Kidney tubule cell (primary cell): ENCODE data around the gene COMP.
A peak's percentile ranks its signal among the peaks of the same experiment; 100 is the strongest.

Source experiments
- DNase-seq: peaks from one replicate; pipeline ENCODE4 v3.0.0-alpha.2; 2018; ENCODE audit warnings: low spot score

Gene COMP

DNA sequence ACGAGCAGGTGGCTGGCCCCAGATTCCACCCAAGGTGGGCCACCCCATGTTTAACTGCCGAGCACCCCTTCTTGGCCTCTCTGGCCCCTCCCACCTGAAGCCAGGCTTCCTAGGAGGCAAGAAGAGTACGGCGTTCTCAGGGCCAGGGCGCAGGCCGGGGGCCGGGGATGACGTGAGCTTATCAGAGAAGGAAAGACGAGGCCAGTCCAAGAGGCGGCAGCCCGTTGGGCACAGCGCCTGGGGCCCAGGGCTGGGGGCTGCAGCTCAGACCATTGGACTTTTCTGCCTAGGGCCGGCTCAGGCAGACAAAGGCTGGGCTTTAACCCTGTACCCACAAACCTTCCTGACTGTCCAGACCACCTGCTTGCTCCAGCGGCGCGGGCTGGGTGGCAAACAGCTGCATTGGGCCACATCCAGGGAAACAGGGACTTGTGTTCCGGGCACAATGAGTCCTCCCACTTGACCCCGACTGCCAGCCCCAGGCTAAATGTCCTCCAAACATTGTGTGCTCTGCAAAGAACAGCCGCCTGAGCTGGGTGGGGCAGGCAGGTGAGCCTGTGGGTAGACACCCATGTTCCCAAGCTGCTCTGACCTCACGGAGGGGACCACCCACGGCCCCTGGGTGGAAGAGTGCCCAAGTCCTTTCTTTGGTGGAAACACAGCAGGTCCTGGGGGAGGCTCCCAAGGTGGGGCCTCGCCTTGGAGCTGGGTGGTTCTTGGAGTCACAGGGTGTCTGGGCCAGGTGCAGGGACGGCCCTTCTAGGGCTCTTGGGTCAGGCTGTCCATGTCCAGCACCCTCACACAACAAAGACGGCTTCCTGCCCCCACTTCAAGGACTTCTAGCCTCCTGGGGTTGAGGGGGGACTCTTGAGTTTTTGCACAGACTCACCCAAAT lies 21.9 kb downstream of the COMP start:
- no peak for DNase-seq

DNA sequence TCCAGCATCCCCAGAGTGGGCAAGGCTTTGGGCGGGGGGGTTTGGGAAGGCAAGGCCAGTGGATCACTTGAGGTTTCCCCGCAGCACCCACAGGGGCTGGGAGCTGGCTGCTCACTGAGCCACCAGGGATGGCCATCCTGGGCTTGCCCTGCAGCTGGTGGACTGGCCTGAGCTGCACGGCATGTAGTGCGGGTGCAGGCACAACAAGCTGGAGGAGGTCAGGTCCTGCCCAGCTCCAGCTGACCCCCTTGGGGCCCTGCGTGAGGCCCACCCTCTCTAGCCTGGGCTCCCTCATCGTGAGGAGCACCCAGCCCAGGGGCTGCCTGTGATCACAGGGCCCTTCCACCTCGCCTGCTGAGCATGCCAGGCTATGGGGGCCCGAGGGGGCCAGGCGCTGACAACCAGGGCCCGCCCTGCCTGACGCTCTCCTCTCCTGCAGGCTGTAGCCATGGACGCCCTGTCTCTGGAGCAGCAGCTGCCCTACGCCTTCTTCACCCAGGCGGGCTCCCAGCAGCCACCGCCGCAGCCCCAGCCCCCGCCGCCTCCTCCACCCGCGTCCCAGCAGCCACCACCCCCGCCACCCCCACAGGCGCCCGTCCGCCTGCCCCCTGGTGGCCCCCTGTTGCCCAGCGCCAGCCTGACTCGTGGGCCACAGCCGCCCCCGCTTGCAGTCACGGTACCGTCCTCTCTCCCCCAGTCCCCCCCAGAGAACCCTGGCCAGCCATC lies 22.9 kb downstream of the COMP start:
- no peak for DNase-seq

DNA sequence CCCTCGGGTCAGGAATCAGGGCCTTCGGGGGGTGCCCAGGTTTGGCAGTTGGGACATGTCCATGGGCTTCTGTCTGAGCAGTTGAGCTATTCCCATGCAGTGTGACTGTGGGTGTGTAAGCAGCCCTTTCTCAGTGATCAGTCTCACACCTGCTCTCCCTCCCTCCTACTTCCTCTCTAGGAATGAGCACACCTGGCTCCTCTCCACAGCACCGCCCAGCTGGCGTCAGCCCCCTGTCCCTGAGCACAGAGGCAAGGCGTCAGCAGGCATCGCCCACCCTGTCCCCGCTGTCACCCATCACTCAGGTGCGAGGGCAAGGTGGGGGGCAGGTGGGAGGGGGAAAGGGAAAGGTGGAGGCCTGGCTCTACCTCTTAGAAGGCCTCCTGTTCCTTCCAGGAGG lies 25.9 kb downstream of the COMP start:
- no peak for DNase-seq

DNA sequence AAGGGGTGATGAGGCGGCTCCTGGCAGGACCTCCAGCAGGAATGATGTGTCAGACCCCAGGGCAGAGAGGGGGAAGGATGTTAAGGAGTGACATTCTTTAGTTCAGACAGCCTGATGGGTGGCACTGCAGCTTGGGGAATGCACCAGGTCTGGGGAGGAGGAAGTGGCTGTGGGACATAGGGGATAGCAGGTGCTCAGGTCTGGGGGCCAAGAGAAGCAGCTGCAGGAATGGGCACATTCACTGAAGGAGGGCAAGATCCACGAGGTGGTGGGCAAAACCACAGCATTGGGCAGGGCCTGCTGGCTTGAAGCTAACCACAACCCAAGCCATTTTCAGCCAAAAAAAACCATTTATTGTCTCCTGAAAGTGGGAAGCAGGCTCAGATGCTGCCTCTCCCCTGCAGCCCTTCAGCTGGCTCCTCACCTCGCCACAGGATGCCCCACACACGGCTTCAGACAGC lies 26.5 kb downstream of the COMP start:
- DNase-seq: peak; percentile 75

DNA sequence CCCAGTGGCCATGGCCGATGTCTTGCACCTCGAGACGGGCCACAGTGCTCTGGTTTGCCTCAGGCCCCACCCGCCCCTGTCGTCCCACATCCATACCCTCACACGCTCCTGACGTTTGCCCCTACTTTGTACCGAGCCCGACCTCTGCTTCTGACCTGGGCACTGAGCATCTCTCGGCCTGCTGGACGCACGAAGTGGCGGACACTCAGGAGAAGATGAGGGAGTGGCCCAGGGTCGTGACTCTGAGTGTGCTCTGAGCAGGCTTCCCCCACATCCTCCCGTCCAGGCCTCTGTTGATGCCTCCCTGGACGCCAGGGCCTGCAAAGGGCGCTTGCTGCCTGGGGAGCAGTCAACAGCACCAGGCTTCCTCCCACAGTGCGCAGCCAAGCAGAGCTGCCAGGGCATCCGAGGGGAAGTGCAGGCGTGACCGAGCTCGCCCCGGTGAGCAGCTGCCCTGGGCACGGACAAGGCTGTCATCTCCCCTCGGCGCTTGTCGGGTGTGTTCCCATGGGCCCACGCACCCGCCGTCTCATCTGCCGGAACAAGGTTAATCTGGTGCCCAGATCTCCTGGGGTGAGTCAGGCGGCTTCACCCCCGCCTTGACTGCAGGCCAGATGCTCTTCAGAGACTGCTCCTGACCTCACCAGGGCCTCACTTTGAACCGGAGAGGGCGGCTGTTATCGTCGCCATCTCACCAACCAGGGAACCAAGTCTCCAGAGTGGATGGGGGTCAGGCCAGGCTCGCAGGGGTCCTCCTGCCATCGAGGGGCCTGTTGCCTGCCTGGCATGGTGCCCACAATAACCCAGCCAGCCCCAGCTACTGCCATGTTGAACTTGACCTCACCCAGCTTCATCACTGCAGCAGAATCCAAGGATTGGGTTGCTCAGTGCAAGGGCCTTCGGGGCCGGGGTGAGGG lies 27.2 kb downstream of the COMP start:
- peak; percentile 97 for DNase-seq

DNA sequence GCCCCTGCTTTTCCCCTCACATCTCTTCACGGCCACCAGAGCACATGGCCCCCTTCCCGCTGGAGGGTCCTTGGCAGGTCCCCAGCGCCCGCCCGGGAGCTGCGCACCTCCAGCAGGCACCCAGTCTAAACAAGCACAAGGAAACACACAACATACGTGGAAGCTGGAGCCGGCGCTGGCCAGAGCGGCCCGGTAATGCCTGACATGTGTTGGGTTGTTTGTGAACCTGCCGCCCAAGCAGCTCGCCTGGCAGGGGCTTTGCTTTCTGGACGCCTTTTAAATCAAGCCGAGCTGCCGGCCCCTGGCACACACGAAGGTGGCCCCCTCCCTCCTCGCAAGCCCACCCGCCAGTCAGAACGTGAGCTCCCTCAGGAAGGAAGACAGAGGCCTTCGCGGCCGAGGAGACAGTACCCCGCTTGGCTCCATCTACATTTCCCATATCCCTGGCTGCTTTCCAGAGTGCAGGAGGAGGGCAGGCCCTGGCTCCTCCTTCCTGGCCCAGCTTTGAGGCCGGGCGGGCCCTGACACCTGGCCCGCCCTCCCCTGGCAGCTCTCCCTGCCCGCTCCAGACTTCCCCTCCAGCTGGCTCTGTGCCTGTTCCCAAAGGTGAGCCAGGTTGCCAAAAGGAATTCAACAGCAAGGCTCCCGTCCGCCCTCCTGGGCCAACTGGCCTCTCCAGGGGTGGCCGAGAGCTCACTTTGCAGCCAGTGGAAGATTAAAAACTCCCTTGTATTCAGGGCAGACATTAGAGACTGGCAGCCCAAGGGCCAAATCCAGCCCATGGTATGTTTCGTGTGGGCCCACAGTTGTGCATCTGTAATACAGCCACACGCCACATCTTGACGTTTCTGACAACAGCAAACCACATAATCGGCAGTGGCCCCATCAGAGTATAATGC lies 28.7 kb downstream of the COMP start:
- peak; percentile 88 for DNase-seq

DNA sequence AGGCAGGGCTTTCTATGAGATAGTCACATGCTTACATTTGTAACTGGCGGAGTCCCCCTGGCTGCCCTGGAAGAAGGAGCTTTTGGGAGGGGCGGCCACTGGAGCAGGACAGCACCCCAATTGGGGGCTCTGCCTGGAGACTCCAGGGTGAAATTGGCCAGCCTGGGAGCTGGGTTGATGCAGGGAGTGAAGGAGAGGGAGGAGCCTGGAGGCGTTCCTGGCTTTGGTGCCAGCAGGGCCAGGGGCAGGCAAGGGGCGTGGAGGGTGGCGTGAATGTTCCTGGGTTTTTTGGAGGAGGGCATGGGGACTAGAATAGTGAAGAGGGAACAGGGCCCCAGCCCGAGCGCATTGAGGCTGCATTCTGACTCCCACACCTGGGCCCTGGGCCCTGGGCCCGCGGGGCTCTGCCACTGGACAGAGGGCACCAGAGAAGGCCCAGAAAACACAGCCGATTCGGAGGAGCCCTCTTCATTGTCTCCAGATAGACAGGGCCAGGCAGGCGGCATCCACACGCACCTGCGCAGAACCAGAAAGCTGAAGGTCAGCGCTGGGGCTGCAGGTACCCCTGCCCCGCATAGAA lies 29.5 kb downstream of the COMP start:
- no peak for DNase-seq

DNA sequence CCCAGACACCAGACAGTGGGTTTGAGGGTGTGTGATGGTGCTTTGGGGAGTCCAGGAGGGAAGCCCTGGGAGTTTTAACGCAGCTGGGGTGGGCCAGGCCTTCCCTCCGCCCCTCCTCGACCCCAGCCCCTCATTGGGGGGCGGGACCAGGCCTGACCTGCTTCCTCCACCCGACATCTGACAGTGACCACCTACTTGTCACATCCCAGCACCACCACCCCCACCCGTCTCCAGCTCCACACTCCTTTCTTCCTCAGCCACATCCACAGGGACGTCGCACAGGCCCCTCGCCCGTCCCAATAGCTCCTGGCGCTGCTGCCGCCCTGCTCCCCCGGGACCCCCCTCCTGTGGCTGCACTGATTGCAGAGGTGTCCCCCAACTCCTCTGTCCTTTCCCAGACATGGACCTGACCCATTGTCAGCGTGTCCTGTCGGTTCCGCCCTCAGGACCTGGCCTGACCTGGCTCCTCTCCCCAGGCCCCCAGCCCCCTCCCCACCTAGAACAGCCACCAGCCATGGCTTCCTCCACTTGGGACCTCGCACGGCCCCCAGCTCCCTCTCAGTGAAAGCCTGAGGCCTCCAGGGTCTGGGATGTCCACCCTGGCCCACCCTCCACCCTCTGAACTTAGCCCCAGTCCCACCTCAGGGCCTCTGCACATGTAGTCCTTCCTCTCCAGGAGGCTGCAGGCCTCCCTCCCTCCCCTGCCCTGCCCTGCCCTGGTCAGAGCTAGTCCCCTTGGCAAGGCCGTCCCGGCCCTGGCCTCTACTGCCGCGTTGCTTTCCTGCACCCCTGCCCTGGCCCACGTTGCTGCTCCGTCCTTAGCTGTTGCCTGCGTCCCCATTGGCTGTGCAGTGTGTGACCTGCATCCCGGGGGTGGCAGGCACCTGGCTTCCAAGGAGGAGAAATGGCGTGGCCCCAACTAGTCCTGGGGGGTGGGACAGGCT lies 30.4 kb downstream of the COMP start:
- no peak for DNase-seq

DNA sequence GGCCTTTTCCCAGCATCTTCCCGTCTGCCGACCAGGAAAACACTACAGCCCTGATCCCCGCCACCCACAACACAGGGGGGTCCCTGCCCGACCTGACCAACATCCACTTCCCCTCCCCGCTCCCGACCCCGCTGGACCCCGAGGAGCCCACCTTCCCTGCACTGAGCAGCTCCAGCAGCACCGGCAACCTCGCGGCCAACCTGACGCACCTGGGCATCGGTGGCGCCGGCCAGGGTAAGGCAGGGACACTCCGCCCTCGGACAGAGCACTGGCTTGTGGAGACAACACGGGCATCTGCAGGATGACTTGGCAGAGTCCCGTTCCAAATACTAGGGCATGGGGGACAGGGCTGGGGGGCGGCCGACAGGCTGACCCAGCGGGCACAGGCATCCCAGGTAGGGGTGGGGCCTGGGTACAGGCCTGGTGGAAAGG lies 31.1 kb downstream of the COMP start:
- no peak for DNase-seq

DNA sequence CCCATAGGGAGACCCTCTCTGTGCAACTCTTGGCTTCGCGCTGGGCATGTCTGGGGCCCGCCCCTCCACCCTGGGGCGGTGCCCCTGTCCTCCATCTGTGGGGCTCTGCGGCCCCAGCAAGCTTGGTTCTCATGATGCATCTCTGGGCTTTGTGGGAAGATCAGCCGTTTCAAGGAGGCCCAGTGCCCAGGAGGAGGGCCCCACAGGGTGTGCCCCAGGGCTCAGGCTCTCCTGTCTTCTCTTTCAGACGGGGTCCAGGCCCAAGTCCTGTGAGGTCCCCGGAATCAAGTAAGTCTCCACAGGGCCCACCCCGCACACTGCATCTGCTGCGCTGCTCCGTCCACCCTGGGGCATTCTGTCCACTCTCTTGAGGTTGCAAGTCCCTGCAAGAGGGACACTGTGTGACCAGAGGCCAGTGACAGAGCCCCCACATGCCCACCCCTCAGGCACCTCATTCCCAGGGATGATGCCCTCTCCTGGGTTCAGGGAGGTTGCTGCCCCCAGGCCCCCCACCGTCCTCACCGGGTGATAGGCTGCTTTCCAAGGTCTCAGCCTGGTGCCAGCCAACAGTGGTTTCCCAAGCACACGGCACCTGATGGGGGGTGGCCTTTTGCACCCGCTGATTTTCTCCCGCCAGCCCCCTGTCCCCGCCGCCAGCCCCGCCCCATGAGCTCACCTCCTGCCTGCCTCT lies 31.7 kb downstream of the COMP start:
- DNase-seq: no peak

DNA sequence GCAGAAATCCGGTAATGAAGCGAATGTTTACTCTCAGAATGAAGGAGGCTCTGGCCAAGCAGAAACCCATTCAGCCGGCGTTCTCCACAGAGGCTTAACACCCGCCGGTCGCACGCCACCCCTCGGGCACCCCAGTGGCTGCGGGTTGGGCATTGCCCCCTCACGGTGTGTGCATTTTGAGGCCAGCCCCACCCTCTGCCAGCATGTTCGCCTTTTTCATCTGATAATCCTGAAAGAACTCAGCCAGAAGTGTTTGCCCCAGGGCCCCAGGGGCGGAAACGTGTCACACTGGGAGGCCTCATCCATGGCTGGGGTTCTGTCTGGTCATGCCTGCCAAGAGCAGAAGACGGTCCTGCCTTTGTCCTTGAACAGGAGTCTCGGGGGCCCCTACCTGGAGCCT lies 34.2 kb downstream of the COMP start:
- no peak for DNase-seq

DNA sequence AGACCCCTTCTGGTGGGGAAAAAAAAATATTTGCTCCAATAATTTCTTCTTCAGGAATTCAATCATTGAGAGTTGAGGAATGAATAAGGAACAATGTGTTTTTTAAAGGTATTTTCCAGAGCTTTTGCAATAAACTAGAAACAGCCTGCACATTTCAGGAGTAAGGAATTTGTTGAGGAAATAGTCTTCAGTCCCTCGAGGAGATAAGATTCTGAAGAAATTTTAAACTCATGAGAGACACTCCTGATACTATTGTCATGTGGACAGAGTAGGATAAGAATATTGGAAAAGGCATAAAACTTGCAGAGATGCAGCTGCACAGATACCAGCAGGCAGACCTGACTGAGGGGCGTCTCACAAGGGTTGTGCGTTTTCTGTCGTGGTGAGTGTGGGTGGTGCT lies 36.6 kb downstream of the COMP start:
- DNase-seq: no peak

DNA sequence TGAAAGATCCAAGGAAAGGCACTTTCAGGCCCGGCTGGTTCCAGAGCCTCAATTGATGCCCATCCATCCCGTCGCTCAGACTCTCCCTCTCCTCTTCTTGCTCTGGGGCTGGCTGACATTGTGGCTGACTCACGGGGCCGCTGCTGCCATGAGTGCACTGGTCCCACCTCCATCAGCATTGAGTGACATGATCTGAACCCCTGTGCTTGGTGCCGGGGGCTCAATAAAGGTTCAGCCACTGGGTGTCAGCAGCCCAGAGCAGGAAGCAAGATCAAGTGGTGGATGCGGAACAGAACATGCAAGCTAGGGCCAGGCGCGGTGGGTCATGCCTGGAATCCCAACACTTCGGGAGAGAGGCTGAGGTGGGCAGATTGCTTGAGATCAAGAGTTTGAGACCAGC lies 39.5 kb downstream of the COMP start:
- no peak for DNase-seq

DNA sequence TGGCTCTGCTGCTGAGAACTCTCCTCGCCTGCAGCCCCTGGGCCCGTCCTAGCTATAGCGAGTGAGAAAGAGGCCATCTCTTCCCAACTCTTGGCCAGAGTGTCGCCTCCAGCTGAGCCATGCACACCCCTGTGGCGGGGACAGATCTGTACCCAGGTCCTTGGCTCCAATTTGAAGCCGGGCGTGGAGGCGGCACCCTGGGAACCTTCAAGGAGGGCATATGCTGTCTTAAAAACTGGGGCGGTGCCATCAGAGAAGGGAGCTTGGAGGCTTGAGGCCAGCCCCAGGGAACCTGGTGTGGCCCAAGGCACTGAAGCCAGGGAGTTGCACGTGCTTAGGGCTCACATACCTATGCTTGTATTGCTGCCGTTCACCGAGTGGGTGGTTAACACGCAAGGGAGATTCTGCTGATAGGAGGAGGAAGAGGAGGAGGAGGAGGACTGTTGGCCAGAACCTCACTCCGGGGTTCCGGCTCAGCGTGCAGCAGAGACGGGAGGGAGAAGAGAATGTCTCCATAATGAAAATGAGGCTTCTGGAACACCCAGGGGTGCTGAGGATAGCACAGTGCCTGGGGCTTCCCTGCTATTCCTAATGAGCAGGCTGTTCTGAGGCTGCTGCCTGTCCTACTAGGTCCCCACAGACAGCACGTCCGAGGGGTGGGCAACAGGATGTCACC lies 40.7 kb downstream of the COMP start:
- DNase-seq: no peak

DNA sequence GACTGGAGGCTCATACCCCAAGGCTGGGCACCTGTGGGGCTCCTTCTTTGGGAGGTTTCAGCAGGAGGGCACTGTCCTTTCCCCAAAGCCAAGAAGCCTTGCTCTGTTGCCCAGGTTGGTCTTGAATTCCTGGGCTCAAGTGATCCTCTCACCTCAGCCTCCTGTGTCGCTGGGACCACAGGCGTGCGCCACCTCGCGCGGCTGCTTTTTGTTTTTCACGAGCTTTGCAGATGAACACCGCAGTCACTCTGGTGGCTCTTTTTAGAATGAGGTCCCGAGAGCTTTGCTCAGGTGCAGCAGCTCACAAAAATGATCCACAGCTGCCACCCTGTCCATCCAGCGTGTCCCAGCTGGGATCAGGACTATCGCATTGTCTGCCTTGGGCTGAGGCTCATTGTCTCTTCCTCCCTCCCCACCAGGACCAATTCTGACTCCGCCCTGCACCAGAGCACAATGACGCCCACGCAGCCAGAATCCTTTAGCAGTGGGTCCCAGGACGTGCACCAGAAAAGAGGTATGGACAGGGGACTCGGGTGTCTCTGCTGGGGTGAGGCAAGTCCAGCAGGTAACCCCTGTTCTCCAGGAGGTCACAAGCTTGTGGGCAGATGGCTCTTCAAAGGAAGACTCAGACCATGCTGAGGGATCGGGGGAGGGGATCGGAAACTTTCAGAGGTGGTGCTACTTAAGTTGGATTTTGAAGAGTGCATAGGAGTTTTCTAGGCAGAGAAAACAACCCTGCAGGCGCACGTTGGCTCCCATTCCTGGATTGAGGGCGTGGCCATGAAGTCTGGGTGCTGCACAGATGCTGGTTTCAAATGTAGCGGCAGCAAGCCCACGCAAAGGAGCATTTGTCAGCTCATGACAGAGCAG lies 41.5 kb downstream of the COMP start:
- DNase-seq: no peak

DNA sequence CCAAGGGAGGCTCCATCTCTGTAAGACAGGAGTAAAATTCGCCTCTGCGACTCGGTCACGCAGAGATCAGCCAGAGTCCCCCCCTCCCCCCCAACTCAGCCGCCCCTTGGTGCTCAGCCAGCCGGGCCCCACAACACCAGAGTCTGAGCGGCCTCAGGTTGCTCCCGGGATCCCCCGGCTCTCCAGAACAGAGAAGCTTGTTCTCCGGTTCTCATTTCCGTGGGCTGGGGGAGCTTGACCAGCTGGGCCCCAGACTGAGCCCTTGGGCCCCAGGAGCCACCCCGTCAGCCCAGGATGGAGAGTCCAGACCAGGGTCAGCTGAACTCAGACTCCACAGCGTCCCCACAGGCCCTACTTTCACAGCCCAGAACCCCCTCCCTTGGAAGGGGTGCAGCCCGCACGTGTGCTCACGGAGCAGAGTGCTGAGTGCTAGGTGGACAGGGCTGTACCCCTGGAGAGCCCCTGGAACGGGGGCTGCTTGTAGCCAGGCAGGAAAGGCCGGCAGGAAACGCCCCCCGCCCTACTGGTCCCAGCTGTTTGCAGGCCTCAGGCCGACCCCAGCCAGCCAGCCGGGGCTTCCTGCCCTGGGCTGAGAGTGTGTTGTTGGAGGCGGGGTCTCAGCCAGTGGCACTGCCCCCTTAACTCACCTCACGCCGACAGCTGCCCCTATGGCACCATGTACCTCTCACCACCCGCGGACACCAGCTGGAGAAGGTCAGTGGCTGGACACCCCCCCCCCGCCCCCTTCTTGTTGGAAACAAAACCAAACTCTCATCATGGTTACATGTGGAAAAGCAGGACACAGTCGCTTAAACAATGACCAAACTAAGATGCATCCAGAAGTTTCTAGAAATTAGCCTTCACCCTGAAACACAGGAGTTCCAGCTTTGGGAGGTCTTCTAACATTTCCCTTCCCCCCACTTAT lies 44.4 kb downstream of the COMP start:
- DNase-seq: no peak
